Measurements from ENCODE around the gene ENKD1. TPM values are rescaled to one million over a fixed set of nuclear protein-coding genes. Genes with fewer than 3 reads are reported as not detected.

The ENKD1 gene
- total RNA-seq, 1 experiment from 2014 or later, result 11.9 TPM

DNA sequence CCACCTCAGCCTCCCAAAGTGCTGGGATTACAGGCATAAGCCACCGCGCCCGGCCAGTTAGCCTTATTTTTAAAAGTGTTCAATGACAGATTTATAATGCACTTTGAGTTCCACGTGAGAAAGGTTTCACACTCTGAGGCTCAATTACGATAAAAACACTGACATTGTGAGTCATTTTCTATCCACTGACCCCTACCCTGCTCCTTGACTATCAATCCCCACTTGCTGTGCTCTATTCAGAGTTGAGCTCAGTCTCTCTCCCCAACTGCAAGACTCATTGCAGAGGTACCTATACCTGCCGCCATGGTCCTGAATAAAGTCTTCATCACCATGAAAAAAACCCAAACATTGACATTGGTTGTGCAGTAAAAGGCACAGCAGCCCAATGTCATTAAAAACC lies 44.1 kb upstream of the ENKD1 start (continued):
- TF ChIP-seq FOXJ3 (CRISPR knock-in tag; IDR thresholded peaks at IDR 0.05; ENCODE audit: borderline replicate concordance) (no peak), SMAD4 (CRISPR knock-in tag; IDR thresholded peaks at IDR 0.05) (no peak)

DNA sequence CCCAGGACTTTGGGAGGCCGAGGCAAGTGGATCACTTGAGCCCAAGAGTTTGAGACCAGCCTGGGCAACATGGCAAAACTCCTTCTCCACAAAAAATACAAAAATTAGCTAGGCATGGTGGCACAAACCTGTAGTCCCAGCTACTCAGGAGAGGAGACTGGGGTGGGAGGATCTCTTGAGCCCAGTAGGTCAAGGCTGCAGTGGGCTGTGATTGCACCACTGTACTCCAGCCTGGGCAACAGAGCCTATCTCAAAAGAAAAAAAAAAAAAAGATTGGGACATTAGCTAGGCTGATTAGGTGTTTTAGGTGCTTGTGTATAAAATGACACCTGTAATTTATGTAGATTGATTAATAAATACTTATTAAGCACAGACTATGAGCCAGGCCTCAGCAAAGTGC lies 42.5 kb upstream of the ENKD1 start:
- Mint-ChIP-seq H3K9me3 (no peaks in the 10 kb centered on the region), H3K27ac (no peak overlapping the region; the same call in 1 of the 2 replicates), H3K4me1 (peaks cover 28% of the 10 kb centered on the region), H3K36me3 (peaks cover 5% of the 10 kb centered on the region; the same call in 1 of the 2 replicates), H3K4me3 (no peak overlapping the region), H3K27me3 (ENCODE audit: low read depth) (no peaks in the 10 kb centered on the region)
- CTCF ChIA-PET, result interaction anchor here (1.5 to 2.3 kb wide), 3 partner anchors 37 to 107 kb away, joined by 3 to 8 read pairs (median 7); no protein-coding TSS in a partner anchor
- POLR2A ChIA-PET, result no interaction called here
- DNase-seq (ENCODE audit: low spot score) (no peak), ATAC-seq (no peak)
- TF ChIP-seq, protein P1, sequence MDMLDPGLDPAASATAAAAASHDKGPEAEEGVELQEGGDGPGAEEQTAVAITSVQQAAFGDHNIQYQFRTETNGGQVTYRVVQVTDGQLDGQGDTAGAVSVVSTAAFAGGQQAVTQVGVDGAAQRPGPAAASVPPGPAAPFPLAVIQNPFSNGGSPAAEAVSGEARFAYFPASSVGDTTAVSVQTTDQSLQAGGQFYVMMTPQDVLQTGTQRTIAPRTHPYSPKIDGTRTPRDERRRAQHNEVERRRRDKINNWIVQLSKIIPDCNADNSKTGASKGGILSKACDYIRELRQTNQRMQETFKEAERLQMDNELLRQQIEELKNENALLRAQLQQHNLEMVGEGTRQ (CRISPR knock-in tag; IDR thresholded peaks at IDR 0.05), result no peak
- TF ChIP-seq CREM (CRISPR knock-in tag; IDR thresholded peaks at IDR 0.05) (no peak), ZNF121 (CRISPR knock-in tag; IDR thresholded peaks at IDR 0.05) (no peak)

DNA sequence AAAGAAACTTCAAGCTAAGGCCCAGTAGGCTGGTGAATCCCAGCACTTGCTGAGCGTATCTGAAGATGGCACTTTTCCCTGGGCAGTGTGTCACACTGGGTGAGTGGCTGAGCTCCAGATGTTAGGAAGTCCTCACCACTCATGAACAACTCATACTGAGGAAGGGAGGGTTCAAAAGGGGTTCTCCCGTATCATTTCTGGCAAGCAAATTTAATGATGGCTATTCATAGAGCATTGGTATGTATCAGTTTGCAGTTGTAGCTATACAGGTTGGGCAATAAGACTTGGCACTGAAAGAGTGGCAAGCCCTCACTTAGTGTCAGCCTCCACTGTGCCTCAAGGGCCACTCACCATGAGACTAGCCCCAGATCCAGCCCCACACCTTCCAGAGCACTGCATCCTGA lies 41.8 kb upstream of the ENKD1 start:
- Mint-ChIP-seq H3K36me3 (peaks cover 4% of the 10 kb centered on the region; the same call in 1 of the 2 replicates), H3K27me3 (ENCODE audit: low read depth) (no peaks in the 10 kb centered on the region), H3K4me1 (peaks cover 21% of the 10 kb centered on the region), H3K9me3 (no peaks in the 10 kb centered on the region), H3K4me3 (no peak overlapping the region), H3K27ac (peak overlapping the region; percentile 60)
- TF ChIP-seq ELF4 (CRISPR knock-in tag; IDR thresholded peaks at IDR 0.05; ENCODE audit: low read depth) (no peak), NR2C2 (CRISPR knock-in tag; IDR thresholded peaks at IDR 0.05) (no peak), ZNF317 (CRISPR knock-in tag; IDR thresholded peaks at IDR 0.05; ENCODE audit: borderline replicate concordance, low read depth) (no peak), NFYB (CRISPR knock-in tag; conservative IDR thresholded peaks at IDR 0.05; ENCODE audit: low read depth) (no peak), NR3C1 (CRISPR knock-in tag; conservative IDR thresholded peaks at IDR 0.05; ENCODE audit: low read depth) (no peak)
- TF ChIP-seq, protein P2, sequence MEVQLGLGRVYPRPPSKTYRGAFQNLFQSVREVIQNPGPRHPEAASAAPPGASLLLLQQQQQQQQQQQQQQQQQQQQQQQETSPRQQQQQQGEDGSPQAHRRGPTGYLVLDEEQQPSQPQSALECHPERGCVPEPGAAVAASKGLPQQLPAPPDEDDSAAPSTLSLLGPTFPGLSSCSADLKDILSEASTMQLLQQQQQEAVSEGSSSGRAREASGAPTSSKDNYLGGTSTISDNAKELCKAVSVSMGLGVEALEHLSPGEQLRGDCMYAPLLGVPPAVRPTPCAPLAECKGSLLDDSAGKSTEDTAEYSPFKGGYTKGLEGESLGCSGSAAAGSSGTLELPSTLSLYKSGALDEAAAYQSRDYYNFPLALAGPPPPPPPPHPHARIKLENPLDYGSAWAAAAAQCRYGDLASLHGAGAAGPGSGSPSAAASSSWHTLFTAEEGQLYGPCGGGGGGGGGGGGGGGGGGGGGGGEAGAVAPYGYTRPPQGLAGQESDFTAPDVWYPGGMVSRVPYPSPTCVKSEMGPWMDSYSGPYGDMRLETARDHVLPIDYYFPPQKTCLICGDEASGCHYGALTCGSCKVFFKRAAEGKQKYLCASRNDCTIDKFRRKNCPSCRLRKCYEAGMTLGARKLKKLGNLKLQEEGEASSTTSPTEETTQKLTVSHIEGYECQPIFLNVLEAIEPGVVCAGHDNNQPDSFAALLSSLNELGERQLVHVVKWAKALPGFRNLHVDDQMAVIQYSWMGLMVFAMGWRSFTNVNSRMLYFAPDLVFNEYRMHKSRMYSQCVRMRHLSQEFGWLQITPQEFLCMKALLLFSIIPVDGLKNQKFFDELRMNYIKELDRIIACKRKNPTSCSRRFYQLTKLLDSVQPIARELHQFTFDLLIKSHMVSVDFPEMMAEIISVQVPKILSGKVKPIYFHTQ (CRISPR knock-in tag; IDR thresholded peaks at IDR 0.05), result no peak
- ChIA-PET CTCF (interaction anchor here (1.5 to 2.3 kb wide), 3 partner anchors 36 to 108 kb away, joined by 3 to 8 read pairs (median 7); no protein-coding TSS in a partner anchor), POLR2A (interaction anchor here (0.6 kb wide), 1 partner anchor 29 kb away, joined by 3 read pairs; no protein-coding TSS in a partner anchor)
- ATAC-seq, result no peak
- DNase-seq (ENCODE audit: low spot score), result no peak

DNA sequence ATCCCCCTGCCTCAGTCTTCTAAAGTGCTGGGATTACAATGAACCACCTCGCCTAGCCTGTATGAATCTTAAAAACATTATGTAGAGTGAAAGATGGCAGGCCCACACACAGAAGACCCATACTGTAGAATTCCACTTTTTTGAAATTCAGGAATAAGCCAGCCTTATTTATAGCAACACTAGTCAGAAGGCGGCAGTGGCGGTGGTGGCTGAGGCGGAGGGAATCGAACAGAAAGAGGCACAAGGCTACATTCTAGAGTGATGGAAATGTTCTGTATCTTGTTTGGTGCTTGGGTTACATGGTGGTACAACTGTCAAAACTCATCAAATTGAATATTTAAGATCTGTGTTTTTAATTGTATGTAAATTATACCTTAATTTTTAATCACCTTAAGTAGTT lies 41.2 kb upstream of the ENKD1 start:
- Mint-ChIP-seq H3K27ac (no peak overlapping the region), H3K9me3 (no peaks in the 10 kb centered on the region), H3K4me1 (peaks cover 17% of the 10 kb centered on the region), H3K4me3 (no peak overlapping the region), H3K36me3 (no peaks in the 10 kb centered on the region), H3K27me3 (ENCODE audit: low read depth) (no peaks in the 10 kb centered on the region)
- POLR2A ChIA-PET, result interaction anchor here (0.6 kb wide), 1 partner anchor 28 kb away, joined by 3 read pairs; no protein-coding TSS in a partner anchor
- TF ChIP-seq, protein P3, sequence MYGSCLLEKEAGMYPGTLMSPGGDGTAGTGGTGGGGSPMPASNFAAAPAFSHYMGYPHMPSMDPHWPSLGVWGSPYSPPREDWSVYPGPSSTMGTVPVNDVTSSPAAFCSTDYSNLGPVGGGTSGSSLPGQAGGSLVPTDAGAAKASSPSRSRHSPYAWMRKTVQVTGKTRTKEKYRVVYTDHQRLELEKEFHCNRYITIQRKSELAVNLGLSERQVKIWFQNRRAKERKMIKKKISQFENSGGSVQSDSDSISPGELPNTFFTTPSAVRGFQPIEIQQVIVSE (CRISPR knock-in tag; IDR thresholded peaks at IDR 0.05; ENCODE audit: borderline replicate concordance), result no peak
- no peak for TF ChIP-seq ZNF317 (CRISPR knock-in tag; IDR thresholded peaks at IDR 0.05; ENCODE audit: borderline replicate concordance, low read depth)
- no peak for TF ChIP-seq TP53 (CRISPR knock-in tag; IDR thresholded peaks at IDR 0.05)
- TF ChIP-seq, protein P4, sequence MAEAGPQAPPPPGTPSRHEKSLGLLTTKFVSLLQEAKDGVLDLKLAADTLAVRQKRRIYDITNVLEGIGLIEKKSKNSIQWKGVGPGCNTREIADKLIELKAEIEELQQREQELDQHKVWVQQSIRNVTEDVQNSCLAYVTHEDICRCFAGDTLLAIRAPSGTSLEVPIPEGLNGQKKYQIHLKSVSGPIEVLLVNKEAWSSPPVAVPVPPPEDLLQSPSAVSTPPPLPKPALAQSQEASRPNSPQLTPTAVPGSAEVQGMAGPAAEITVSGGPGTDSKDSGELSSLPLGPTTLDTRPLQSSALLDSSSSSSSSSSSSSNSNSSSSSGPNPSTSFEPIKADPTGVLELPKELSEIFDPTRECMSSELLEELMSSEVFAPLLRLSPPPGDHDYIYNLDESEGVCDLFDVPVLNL (CRISPR knock-in tag; IDR thresholded peaks at IDR 0.05; ENCODE audit: borderline replicate concordance, low read depth), result no peak
- TF ChIP-seq, protein P2 (CRISPR knock-in tag; IDR thresholded peaks at IDR 0.05), result no peak
- DNase-seq (ENCODE audit: low spot score), result no peak
- ATAC-seq, result no peak
- CTCF ChIA-PET, result interaction anchor here (1.9 kb wide), 1 partner anchor 35 kb away, joined by 7 read pairs; no protein-coding TSS in a partner anchor

All from WTC11 (cell line).